Measurements from ENCODE around the gene HEATR1. TPM values are rescaled to one million over a fixed set of nuclear protein-coding genes. Genes with fewer than 3 reads are reported as not detected.

The HEATR1 gene
- total RNA-seq, 2 experiments from 2014 or later = 34.4 to 69.0 TPM

DNA sequence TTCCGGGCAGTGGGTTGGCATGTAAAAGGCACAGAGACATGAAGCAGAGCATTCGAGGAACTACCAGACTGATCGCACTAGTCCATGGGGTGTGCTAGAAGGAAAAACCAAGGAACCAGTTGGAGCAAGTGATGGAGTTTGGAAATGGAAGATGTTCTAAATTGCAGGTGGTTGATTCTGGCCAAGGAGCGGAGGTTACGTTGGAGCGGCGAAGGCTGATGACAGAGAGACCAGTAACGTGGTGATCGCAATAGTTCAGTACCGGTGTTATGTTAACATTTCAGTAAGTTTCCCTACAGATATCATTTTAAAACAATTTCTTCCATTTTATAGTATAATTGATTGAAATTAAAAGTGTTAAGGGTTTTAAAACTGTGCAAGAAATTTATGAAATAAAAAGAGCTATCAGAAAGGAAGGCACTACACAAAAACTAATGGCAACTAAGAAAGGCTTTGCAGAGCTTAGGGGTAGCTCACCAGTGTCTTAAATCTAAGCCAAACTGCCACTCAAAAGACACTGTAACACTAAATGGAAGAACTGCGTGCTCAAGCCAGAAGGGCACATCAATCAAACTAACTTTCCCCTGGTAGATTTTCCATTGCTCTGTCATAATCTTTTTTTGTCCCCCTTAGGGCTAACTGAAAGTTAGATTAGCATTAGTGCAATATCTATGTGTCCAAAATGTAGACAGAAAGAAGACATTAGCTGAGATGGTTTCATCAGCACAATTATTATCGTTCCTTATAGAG lies 11.3 kb upstream of the HEATR1 start:
- H3K36me3 ChIP-seq (ENCODE audit: insufficient read depth, low read length) = no peaks in the 10 kb centered on the region

DNA sequence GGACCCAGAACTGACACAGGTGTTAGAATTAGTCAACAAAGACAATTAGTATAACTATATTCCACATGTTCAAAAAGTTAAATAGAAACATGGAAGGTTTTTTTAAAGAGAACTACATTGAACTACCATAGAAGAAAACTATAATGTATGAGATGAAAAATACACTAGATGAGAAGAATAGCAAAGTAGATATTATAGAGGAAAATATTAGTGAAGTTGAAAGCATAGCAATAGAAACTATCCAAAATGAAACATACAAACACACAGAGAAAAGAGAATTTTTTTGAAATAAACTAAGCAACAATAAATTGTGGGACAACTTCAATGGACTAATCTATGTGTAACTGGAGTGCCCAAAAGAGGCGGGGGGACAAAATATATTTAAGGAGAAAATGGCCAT lies 8.0 kb upstream of the HEATR1 start:
- Histone ChIP-seq H3K9me2 (ENCODE audit: insufficient read depth, low read length) (no peaks in the 10 kb centered on the region), H3K4me3 (ENCODE audit: low read depth, low read length, poor library complexity, severe bottlenecking) (no peak overlapping the region), H3K4me2 (ENCODE audit: low read length) (no peak overlapping the region), H3K27ac (ENCODE audit: low read depth, low read length, poor library complexity, severe bottlenecking) (no peak overlapping the region), H3K79me2 (ENCODE audit: insufficient read depth, low read depth, low read length) (no peaks in the 10 kb centered on the region), H3K36me3 (ENCODE audit: insufficient read depth, low read length) (no peaks in the 10 kb centered on the region), H3K9me3 (ENCODE audit: low read length) (no peaks in the 10 kb centered on the region), H4K20me1 (ENCODE audit: insufficient read depth, low read length) (no peaks in the 10 kb centered on the region), H3K4me1 (ENCODE audit: insufficient read depth, low read length, poor library complexity, severe bottlenecking) (no peaks in the 10 kb centered on the region), H2AFZ (ENCODE audit: low read length) (no peak overlapping the region)
- DNase-seq (ENCODE audit: low spot score) = no peak
- TF ChIP-seq, protein P1, sequence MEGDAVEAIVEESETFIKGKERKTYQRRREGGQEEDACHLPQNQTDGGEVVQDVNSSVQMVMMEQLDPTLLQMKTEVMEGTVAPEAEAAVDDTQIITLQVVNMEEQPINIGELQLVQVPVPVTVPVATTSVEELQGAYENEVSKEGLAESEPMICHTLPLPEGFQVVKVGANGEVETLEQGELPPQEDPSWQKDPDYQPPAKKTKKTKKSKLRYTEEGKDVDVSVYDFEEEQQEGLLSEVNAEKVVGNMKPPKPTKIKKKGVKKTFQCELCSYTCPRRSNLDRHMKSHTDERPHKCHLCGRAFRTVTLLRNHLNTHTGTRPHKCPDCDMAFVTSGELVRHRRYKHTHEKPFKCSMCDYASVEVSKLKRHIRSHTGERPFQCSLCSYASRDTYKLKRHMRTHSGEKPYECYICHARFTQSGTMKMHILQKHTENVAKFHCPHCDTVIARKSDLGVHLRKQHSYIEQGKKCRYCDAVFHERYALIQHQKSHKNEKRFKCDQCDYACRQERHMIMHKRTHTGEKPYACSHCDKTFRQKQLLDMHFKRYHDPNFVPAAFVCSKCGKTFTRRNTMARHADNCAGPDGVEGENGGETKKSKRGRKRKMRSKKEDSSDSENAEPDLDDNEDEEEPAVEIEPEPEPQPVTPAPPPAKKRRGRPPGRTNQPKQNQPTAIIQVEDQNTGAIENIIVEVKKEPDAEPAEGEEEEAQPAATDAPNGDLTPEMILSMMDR (conservative IDR thresholded peaks at IDR 0.05; ENCODE audit: low read length) = no peak
- no peak for TF ChIP-seq EZH2phosphoT487 (IDR thresholded peaks at IDR 0.05; ENCODE audit: borderline replicate concordance, low read depth, low read length)
- BruUV-seq (replicated peaks) = no TSS peak
- POLR2A ChIA-PET = no interaction called here
- intact Hi-C loops (cut with micrococcal nuclease; ENCODE audit: unreplicated experiment) = no loop called here
- CTCF ChIA-PET (ENCODE audit: unreplicated experiment) = no interaction called here

More for the DNA sequence above, 11.3 kb upstream of the HEATR1 start:
- no peak overlapping the region for H3K4me2 ChIP-seq (ENCODE audit: low read length)
- H3K27ac ChIP-seq (ENCODE audit: low read depth, low read length, poor library complexity, severe bottlenecking) = no peak overlapping the region
- no peak for DNase-seq (ENCODE audit: low spot score)
- H3K9me2 ChIP-seq (ENCODE audit: insufficient read depth, low read length) = no peaks in the 10 kb centered on the region
- H3K79me2 ChIP-seq (ENCODE audit: insufficient read depth, low read depth, low read length) = no peaks in the 10 kb centered on the region
- no peak for TF ChIP-seq EZH2phosphoT487 (IDR thresholded peaks at IDR 0.05; ENCODE audit: borderline replicate concordance, low read depth, low read length)
- TF ChIP-seq, protein P1 (conservative IDR thresholded peaks at IDR 0.05; ENCODE audit: low read length) = no peak
- no peaks in the 10 kb centered on the region for H3K9me3 ChIP-seq (ENCODE audit: low read length)
- no TSS peak for BruUV-seq (replicated peaks)
- no peaks in the 10 kb centered on the region for H4K20me1 ChIP-seq (ENCODE audit: insufficient read depth, low read length)
- intact Hi-C loops (cut with micrococcal nuclease; ENCODE audit: unreplicated experiment) = no loop called here
- POLR2A ChIA-PET = interaction anchor here (0.6 to 1.4 kb wide), 3 partner anchors 12 to 19 kb away, joined by 3 read pairs; no protein-coding TSS in a partner anchor
- no peak overlapping the region for H3K4me3 ChIP-seq (ENCODE audit: low read depth, low read length, poor library complexity, severe bottlenecking)
- CTCF ChIA-PET (ENCODE audit: unreplicated experiment) = no interaction called here
- no peaks in the 10 kb centered on the region for H3K4me1 ChIP-seq (ENCODE audit: insufficient read depth, low read length, poor library complexity, severe bottlenecking)
- H2AFZ ChIP-seq (ENCODE audit: low read length) = no peak overlapping the region
